HUES64 (cell line): ENCODE data around the gene TDRD9.
"Not testable (repeated sequence)": the region's sequence is repeated elsewhere in the genome, so short reads cannot be mapped to it uniquely, and the experiment has no call there.

ENCODE experiments used
- H3K27ac ChIP-seq: 2 replicates; pipeline ENCODE4 v1.7.0; 2013; ENCODE audit warnings: low read depth, low read length, inconsistent platforms
- H3K27me3 ChIP-seq: 2 replicates; pipeline ENCODE4 v1.6.1; 2013; ENCODE audit warnings: mild to moderate bottlenecking, low read length; ENCODE audit not compliant: insufficient read depth
- H3K36me3 ChIP-seq: 2 replicates; pipeline ENCODE4 v1.6.1; 2013; ENCODE audit warnings: mild to moderate bottlenecking, low read length; ENCODE audit not compliant: insufficient read depth
- H3K4me1 ChIP-seq: 2 replicates; pipeline ENCODE4 v1.6.1; 2013; ENCODE audit warnings: mild to moderate bottlenecking, low read length, moderate library complexity; ENCODE audit not compliant: insufficient read depth
- H3K4me3 ChIP-seq: 2 replicates; pipeline ENCODE4 v1.5.1; 2013; ENCODE audit warnings: mild to moderate bottlenecking, low read length, moderate library complexity
- H3K9ac ChIP-seq: 2 replicates; pipeline ENCODE4 v1.6.1; 2013; ENCODE audit warnings: mild to moderate bottlenecking, low read depth, low read length
- H3K9me3 ChIP-seq: 2 replicates; pipeline ENCODE4 v1.6.1; 2013; ENCODE audit warnings: low read depth, low read length; ENCODE audit not compliant: insufficient read depth
- WGBS: fragments of 150-250, 120-280 bp; methylation state at CpG from one replicate; pipeline ENCODE4 v1.1.7; 2013; ENCODE audit warnings: missing lambda C conversion rate; 5-methylcytosine and 5-hydroxymethylcytosine counted together

The TDRD9 gene

GRCh38 chr14:103885509-103885932 lies 42.7 kb upstream of the TDRD9 start:
- Histone ChIP-seq H3K36me3 (no peaks in the 10 kb centered on the region), H3K4me3 (no peak overlapping the region), H3K9me3 (no peaks in the 10 kb centered on the region), H3K4me1 (peaks cover 4% of the 10 kb centered on the region), H3K27me3 (no peaks in the 10 kb centered on the region), H3K27ac (no peak overlapping the region), H3K9ac (no peak overlapping the region)
- WGBS = 89% methylated on average over 14 of the region's 14 CpGs

- no peak overlapping the region for H3K4me3 ChIP-seq
- 70% methylated on average over 27 of the region's 27 CpGs for WGBS
- H3K4me1 ChIP-seq = 0 out of 2 replicates have a peak, but pooled peaks cover 3% of the 10 kb centered on the region
- no peak overlapping the region for H3K27ac ChIP-seq
- no peaks in the 10 kb centered on the region for H3K27me3 ChIP-seq
- H3K9ac ChIP-seq = no peak overlapping the region
- H3K36me3 ChIP-seq = no peaks in the 10 kb centered on the region
- no peaks in the 10 kb centered on the region for H3K9me3 ChIP-seq
Observed at GRCh38 chr14:103886304-103887169, 41.7 kb upstream of the TDRD9 start.

GRCh38 chr14:103887170-103887501 lies 41.1 kb upstream of the TDRD9 start:
- H3K9me3 ChIP-seq = no peaks in the 10 kb centered on the region
- H3K4me1 ChIP-seq = 0 out of 2 replicates have a peak, but pooled peaks cover 3% of the 10 kb centered on the region
- no peaks in the 10 kb centered on the region for H3K36me3 ChIP-seq
- H3K9ac ChIP-seq = no peak overlapping the region
- WGBS = 96% methylated on average over 6 of the region's 6 CpGs
- no peak overlapping the region for H3K27ac ChIP-seq
- H3K4me3 ChIP-seq = no peak overlapping the region
- H3K27me3 ChIP-seq = no peaks in the 10 kb centered on the region

GRCh38 chr14:103887557-103888115 lies 40.6 kb upstream of the TDRD9 start:
- Histone ChIP-seq H3K27ac (no peak overlapping the region), H3K4me1 (0 out of 2 replicates have a peak, but pooled peaks cover 3% of the 10 kb centered on the region), H3K27me3 (no peaks in the 10 kb centered on the region), H3K36me3 (no peaks in the 10 kb centered on the region), H3K9me3 (no peaks in the 10 kb centered on the region), H3K4me3 (no peak overlapping the region), H3K9ac (no peak overlapping the region)
- WGBS = 88% methylated on average over 10 of the region's 10 CpGs

GRCh38 chr14:103889002-103889312 lies 39.3 kb upstream of the TDRD9 start:
- not testable (repeated sequence) for H3K36me3 ChIP-seq, H3K9ac ChIP-seq, H3K4me1 ChIP-seq, H3K27ac ChIP-seq, H3K4me3 ChIP-seq, H3K27me3 ChIP-seq, H3K9me3 ChIP-seq
- 96% methylated on average over 8 of the region's 8 CpGs for WGBS

- WGBS = 89% methylated on average over 31 of the region's 31 CpGs
- Histone ChIP-seq H3K4me3 (no peak overlapping the region), H3K27me3 (no peaks in the 10 kb centered on the region), H3K9ac (no peak overlapping the region), H3K27ac (no peak overlapping the region), H3K4me1 (0 out of 2 replicates have a peak, but pooled peaks cover 3% of the 10 kb centered on the region), H3K9me3 (no peaks in the 10 kb centered on the region), H3K36me3 (no peaks in the 10 kb centered on the region)
Observed at GRCh38 chr14:103889313-103890051, 38.8 kb upstream of the TDRD9 start.

GRCh38 chr14:103890052-103890371 lies 38.2 kb upstream of the TDRD9 start:
- no peaks in the 10 kb centered on the region for H3K36me3 ChIP-seq
- H3K9me3 ChIP-seq = no peaks in the 10 kb centered on the region
- no peak overlapping the region for H3K27ac ChIP-seq
- no peaks in the 10 kb centered on the region for H3K27me3 ChIP-seq
- H3K4me3 ChIP-seq = no peak overlapping the region
- 0 out of 2 replicates have a peak, but pooled peaks cover 3% of the 10 kb centered on the region for H3K4me1 ChIP-seq
- H3K9ac ChIP-seq = no peak overlapping the region
- 95% methylated on average over 10 of the region's 10 CpGs for WGBS

GRCh38 chr14:103890821-103891666 lies 37.2 kb upstream of the TDRD9 start:
- Histone ChIP-seq H3K4me1 (0 out of 2 replicates have a peak, but pooled peaks cover 2% of the 10 kb centered on the region), H3K9me3 (no peaks in the 10 kb centered on the region), H3K9ac (no peak overlapping the region), H3K36me3 (no peaks in the 10 kb centered on the region), H3K27ac (no peak overlapping the region), H3K4me3 (no peak overlapping the region), H3K27me3 (no peaks in the 10 kb centered on the region)
- 93% methylated on average over 18 of the region's 18 CpGs for WGBS

- Histone ChIP-seq H3K36me3 (no peaks in the 10 kb centered on the region), H3K9ac (no peak overlapping the region), H3K27ac (no peak overlapping the region), H3K4me3 (no peak overlapping the region), H3K9me3 (no peaks in the 10 kb centered on the region), H3K4me1 (no peaks in the 10 kb centered on the region), H3K27me3 (no peaks in the 10 kb centered on the region)
- WGBS = 91% methylated on average over 15 of the region's 15 CpGs
Observed at GRCh38 chr14:103891667-103892215, 36.5 kb upstream of the TDRD9 start.

GRCh38 chr14:103892247-103892646 lies 36.0 kb upstream of the TDRD9 start:
- no peaks in the 10 kb centered on the region for H3K4me1 ChIP-seq
- H3K4me3 ChIP-seq = no peak overlapping the region
- H3K27me3 ChIP-seq = no peaks in the 10 kb centered on the region
- no peaks in the 10 kb centered on the region for H3K36me3 ChIP-seq
- 87% methylated on average over 8 of the region's 8 CpGs for WGBS
- no peaks in the 10 kb centered on the region for H3K9me3 ChIP-seq
- H3K9ac ChIP-seq = no peak overlapping the region
- no peak overlapping the region for H3K27ac ChIP-seq
